ENCODE results near the gene PEX13.

PEX13 gene

GRCh38 chr2:61089797-61090196 is 72.3 kb downstream of the PEX13 start:
- no peak for DNase-seq

GRCh38 chr2:61090386-61090921 is 72.9 kb downstream of the PEX13 start:
- no peak for DNase-seq

GRCh38 chr2:61091485-61091884 is 74.0 kb downstream of the PEX13 start:
- DNase-seq = no peak

- DNase-seq = no peak
These were observed 78.9 kb downstream of the PEX13 start for GRCh38 chr2:61096438-61096837.

GRCh38 chr2:61100801-61101200 is 83.3 kb downstream of the PEX13 start:
- no peak for DNase-seq
